DMS53 treated with DMSO at 0.1 percent for 48 hours (cell line): ENCODE data around the gene ABCD4.
"Not testable (repeated sequence)": the region's sequence is repeated elsewhere in the genome, so short reads cannot be mapped to it uniquely, and the experiment has no call there.

Experiments used
- DNase-seq: peaks from one replicate; lab custom pipeline; 2025; ENCODE audit not compliant: unreplicated experiment; lab: John Stamatoyannopoulos, UW

Gene ABCD4

GRCh38 chr14:74302634-74303569 lies at the start of gene ABCD4:
Gene ABCD4, minus strand, starts transcription at chr14:74302934. Its CDS starts 22 bp downstream, at chr14:74302912.
- peak; percentile 67 for DNase-seq

- DNase-seq = no peak
Measured at GRCh38 chr14:74350928-74351323, 48.2 kb upstream of the ABCD4 start.

DNA sequence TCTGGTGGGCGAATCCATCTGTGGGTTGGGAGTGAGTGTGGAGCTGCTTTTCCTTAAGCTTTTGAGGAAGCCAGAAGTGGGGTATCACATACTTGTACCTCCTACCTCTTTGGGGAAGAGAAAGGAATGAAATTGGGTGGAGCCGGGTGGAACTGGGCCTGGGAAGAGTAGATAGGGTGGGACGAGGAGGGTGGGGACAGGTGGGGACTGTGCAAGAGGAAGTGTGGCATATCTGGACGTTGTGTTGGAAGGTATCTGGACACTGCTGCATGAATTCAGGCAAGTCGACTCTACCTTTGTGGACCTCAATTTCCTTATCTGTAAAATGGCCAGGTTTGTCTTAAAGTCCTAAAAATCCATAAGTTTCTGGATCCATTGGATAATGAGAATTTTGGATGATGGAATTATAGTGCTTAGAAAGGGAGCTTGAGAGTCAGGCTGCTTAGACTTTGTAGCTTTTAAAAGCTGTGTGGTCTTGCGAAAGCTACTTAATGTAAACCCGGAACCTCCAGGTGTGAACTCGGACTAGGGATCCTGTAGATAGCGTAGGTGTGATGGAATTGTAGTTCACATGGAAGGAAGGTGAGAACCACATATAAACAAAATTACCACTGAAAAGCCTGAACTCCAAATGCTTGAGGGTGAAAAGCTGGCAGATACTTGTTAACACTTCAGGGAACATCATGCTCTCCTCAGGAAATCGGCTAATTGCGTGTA lies 47.6 kb upstream of the ABCD4 start:
- DNase-seq = no peak

DNA sequence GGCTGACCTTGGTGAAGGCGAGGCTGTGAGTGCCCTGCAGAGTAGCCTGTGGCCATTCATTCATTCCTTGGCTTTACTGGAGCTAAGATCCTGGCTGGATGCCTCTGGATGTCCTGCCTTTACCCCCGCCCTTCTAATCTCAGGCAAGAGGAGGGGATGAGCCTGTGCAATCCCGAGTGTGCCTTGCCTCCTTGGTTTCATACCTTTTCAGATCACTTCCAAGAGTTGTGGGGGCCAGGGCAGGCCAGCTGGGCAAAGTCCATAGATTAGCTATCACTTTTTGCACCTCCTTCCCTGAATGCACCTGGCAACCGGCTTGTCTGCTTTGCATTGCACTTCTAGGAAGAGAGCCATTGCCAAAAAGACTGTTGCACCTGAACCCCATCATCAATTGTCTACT lies 47.0 kb upstream of the ABCD4 start:
- no peak for DNase-seq

DNA sequence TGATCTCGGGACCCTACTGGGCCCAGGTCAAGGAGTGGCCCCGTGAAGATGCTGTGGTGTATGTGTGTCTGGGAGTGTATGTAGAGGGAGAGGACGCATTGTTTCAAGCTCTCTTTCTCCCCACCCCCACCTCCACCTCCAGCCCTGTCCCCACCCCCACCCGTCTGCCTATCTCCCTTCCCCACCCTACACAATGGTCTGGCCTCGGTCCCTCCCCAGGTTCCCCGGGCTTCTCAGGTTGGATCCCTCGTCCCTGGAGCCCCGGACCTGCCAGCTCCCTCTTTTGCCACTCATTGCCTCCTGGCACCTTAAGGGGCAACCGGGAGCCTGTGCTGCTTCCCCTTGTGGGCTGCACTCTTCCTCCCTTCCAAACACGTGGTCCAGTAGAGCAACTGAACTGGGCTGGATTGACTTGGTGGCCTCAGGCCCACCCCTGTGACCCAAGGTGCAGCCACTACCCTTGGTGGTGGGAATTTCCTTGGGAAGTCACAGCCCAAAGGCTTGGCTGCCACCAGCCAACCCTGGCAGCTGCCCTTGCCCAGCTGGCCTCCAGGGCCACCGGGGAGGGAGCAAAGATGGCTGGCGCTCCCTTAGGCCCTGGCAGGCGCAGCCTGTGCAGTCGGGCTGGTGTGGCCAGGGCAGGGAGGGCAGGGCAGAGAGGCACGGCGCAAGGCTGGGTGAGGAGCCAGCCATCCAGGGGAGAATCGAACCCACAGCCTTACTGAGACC lies 46.2 kb upstream of the ABCD4 start:
- no peak for DNase-seq

- DNase-seq = no peak
Measured at GRCh38 chr14:74348241-74348734, 45.6 kb upstream of the ABCD4 start, which contains the start of gene VRTN. Gene VRTN, plus strand, starts transcription at chr14:74348471. Its CDS starts 8,313 bp downstream, at chr14:74356784.

- DNase-seq = no peak
Measured at GRCh38 chr14:74347795-74348100, 45.0 kb upstream of the ABCD4 start.

GRCh38 chr14:74347097-74347794 lies 44.5 kb upstream of the ABCD4 start:
- DNase-seq = no peak

DNA sequence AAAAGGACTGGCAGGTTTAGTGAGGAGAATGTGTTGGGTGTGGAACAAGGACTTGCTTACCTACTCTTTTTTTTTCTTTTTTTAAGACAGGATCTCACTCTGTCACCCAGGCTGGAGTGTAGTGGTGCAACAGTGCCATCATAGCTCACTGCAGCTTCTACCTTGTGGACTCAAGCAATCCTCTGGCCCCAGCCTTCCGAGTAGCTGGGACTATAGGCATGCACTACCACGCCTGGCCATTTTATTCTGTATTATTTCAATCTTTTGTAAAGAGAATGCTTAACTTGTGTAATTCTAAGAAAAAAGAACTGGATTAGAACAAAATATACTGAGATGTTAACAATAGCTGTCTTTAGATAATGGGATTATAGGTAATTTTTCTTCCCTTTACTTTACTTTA lies 43.6 kb upstream of the ABCD4 start:
- no peak for DNase-seq

GRCh38 chr14:74333909-74334308 lies 31.2 kb upstream of the ABCD4 start:
- DNase-seq = no peak

DNA sequence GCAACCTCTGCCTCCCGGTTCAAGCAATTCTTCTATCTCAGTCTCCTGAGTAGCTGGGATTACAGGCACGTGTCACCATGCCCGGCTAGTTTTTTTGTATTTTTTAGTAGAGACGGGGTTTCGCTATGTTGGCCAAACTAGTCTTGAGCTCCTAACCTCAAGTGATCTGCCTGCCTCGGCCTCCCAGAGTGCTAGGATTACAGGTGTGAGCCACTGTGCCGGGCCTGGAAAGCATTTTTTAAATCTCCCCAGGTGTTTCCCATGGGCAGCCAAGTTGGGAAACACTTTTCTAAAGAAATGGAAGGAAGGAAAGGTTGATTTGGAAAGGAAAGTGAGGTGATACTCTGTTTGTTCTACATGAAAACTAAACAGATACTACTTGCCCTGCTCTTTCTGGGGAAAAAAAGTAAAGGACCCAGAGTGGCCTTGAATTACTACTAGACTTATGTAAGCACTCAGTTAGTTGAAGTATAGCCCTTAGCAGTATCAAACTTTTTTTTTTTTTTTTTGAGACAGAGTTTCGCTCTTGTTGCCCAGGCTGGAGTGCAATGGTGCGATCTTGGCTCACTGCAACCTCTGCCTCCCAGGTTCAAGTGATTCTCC lies 27.3 kb upstream of the ABCD4 start:
- DNase-seq = not testable (repeated sequence)

GRCh38 chr14:74326369-74327152 lies 23.8 kb upstream of the ABCD4 start:
- no peak for DNase-seq

DNA sequence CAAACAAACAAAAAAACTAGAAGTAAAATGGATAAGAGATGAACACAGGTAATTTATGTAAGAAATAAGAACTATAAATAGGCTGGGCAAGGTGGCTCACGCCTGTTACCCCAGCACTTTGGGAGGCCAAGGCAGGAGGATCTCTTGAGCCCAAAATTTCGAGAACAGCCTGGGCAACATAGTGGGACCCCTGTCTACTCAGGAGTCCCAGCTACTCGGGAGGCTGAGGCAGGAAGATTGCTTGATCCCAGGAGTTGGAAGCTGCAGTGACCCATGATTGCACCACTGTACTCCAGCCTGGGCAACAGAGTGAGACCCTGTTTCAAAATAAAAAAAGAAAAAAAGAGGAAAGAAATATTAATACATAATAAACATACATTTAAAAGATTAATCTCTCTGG lies 22.7 kb upstream of the ABCD4 start:
- DNase-seq = no peak

- peak; percentile 8 for DNase-seq
Measured at GRCh38 chr14:74324931-74325361, 22.2 kb upstream of the ABCD4 start.

DNA sequence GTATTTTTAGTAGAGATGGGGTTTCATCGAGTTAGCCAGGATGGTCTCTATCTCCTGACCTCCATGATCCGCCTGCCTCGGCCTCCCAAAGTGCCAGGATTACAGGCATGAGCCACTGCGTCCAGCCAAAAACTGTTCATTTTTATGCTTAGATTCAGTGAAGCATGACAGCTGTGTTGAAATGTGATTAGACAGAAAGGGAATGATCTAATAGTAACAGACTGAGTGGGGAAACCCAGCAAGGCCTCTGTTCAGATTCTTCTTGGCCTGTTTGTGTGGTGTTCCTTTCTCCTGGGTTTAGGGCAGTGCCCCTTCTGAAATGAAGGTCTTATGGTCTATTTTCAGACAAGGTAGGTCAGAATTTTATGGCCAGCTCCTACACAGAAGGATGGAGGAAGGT lies 11.8 kb upstream of the ABCD4 start:
- no peak for DNase-seq

DNA sequence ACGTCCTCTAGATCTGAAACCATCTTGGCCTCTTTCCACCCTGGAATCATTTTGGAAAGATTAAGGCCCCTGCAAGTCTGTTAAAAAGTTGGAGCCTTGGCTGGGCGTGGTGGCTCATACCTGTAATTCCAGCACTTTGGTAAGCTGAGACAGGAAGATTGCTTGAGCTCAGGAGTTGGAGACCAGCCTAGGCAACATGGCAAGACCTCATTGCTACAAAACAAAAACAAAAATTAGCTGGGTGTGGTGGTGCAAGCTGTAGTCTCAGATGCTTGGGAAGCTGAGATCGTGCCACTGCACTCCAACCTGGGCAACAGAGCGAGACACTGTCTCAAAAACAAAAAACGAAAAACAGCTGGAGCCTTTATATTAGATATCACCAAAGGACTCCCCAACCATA lies 10.9 kb upstream of the ABCD4 start:
- DNase-seq = no peak

DNA sequence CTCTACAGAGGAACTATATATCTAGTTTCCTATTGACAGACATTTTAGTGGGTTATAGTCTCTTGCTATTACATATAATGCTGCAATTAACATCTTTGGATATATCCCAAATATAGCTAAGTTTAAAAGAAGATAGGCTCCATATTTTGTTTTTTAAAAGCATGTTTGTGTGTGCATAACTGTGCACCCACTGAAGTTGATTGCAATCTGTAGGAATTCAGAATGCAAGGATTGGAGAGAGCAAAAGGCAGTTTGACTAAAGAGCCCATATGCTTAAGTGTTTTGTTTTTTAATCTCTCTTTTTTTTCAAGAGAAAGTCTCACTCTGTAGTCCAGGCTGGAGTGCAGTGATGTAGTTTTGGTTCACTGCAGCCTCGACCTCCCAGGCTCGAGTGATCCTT lies 9.4 kb upstream of the ABCD4 start:
- no peak for DNase-seq

- DNase-seq = peak; percentile 45
Measured at GRCh38 chr14:74309125-74310022, 6.6 kb upstream of the ABCD4 start.

GRCh38 chr14:74308695-74309094 lies 6.0 kb upstream of the ABCD4 start:
- DNase-seq = no peak
